Activated T-cell treated with anti-CD3 and anti-CD28 coated beads, Interleukin-2, amount 50 U/mL, for 24 hours (primary cell): Measurements from ENCODE around the gene EVX2.

Experiments
- DNase-seq: peaks from one replicate; pipeline ENCODE4 v3.0.0-alpha.2; 2020
- H3K27ac Mint-ChIP-seq: 2 replicates; pipeline ENCODE4 v1.8.0; 2020; ENCODE audit warnings: mild to moderate bottlenecking, mixed read lengths
- H3K27me3 Mint-ChIP-seq: 2 replicates; pipeline ENCODE4 v1.8.0; 2020; ENCODE audit warnings: mixed read lengths
- H3K36me3 Mint-ChIP-seq: 2 replicates; pipeline ENCODE4 v1.8.0; 2020; ENCODE audit warnings: low read depth, mixed read lengths
- H3K4me1 Mint-ChIP-seq: 2 replicates; pipeline ENCODE4 v1.8.0; 2020; ENCODE audit warnings: low read depth, mixed read lengths
- H3K4me3 Mint-ChIP-seq: 2 replicates; pipeline ENCODE4 v1.8.0; 2020; ENCODE audit warnings: mild to moderate bottlenecking, moderate library complexity, mixed read lengths
- H3K9me3 Mint-ChIP-seq: 2 replicates; pipeline ENCODE4 v1.8.0; 2020; ENCODE audit warnings: mixed read lengths

Gene EVX2

DNA sequence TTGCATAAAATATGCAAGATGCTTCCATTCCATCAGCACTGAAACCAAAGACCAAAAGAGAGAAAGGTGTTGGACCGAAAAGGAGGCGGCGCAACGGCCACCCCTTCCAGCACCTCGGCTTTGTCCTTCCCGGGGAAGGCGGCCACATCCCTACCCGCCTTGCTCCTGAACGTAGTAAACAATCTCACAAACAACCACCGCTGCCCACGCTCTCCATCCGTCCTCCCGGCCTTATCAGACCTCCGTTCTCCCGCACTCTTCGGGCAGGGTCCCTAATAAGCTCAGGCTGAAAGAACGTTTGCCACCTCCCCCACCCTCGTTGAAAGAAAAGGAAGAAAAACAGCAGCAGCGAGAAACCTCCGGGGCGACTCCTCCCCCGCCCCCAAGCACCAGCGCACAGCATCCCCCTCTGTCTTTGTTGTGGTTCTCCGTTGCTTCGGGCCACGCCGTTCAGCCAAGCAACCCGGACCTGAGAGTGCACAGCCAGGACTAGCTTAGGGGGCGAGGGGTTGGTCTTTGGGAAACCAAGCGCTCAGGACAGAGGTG lies 4.4 kb downstream of the EVX2 start:
- Mint-ChIP-seq H3K9me3 (peaks cover 24% of the 10 kb centered on the region), H3K36me3 (peaks cover 9% of the 10 kb centered on the region), H3K4me1 (peaks cover 18% of the 10 kb centered on the region), H3K27ac (peak overlapping the region; percentile 80), H3K4me3 (peak overlapping the region; percentile 43), H3K27me3 (peaks cover 89% of the 10 kb centered on the region)
- no peak for DNase-seq

DNA sequence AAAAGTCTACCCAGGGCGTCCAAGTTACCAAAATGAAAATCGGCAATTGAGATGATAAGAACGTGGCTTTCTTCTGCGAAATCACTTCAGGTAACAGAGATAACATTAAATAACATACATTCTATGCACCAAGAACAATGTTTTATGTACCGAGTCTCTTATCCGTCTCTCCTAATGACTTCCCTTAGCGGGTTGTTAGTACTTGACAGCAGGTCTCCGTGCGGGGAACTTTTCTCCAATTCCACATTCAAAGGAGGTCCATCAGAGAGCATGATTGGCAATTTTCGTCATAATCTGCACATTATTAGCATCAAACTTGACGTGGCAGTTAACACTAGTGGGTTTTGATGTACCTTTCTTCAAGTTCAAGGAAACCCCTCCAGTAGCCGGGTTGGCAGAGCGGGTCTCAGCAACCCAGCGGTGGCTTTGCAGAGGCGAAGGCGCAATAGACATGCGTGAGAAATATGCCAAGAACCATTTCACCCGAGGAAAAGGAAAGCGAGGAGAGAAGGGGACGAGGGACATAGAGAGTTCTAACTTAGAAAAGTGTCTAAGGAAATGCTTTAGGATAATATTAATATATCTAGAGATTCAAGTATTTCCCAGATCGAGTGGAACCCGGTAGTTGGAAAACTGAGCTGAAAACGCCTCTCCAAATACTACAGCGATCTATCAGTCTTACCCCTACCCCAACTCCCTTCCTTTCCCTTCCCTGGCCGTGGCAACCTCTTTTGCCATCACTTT lies 5.0 kb downstream of the EVX2 start:
- peaks cover 21% of the 10 kb centered on the region for H3K9me3 Mint-ChIP-seq
- peak overlapping the region; percentile 80 for H3K27ac Mint-ChIP-seq
- peak overlapping the region; percentile 43 for H3K4me3 Mint-ChIP-seq
- peaks cover 18% of the 10 kb centered on the region for H3K4me1 Mint-ChIP-seq
- no peak for DNase-seq
- peaks cover 9% of the 10 kb centered on the region for H3K36me3 Mint-ChIP-seq
- peaks cover 89% of the 10 kb centered on the region for H3K27me3 Mint-ChIP-seq

DNA sequence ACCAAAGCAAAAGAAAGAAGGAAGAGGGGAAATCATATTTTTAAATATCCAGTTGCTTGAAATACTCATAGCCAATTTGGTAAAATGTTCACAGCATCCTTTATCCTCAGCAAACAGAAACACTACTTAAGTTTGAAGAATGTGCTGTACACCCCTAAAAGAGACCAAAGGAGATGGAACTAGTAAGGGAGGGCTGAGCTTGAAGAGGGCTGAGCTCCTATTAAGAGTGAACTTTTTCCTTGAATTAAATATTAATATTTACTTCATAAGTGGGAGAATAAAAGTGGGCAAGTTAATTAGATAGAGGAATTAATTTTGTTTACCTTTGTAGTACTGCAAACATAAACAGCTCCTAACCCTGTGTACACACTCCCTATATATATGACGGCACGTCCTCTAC lies 7.0 kb downstream of the EVX2 start:
- Mint-ChIP-seq H3K27ac (no peak overlapping the region), H3K4me1 (peaks cover 18% of the 10 kb centered on the region), H3K9me3 (peaks cover 19% of the 10 kb centered on the region), H3K27me3 (peaks cover 89% of the 10 kb centered on the region), H3K4me3 (no peak overlapping the region), H3K36me3 (peaks cover 6% of the 10 kb centered on the region)
- no peak for DNase-seq

DNA sequence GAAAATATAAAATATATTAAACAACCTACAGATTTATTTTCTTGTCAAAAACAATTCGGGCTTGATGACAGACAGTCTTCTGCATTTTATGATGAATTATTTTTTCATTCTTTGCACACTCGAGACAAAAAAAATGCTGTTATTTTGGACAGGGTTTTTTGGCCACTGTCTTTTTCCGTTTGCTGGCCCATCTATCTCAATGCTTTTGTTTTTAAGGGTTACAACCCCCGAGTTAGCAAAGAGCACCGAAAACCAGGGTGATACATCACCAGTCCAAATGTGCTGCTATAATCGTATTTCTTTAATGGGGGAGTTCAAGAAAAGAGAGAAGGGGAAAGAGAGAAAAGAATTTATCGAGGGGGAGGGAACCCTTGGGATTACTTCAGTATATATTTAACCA lies 7.7 kb downstream of the EVX2 start:
- peaks cover 15% of the 10 kb centered on the region for H3K9me3 Mint-ChIP-seq
- H3K36me3 Mint-ChIP-seq, result peaks cover 6% of the 10 kb centered on the region
- no peak overlapping the region for H3K27ac Mint-ChIP-seq
- no peak overlapping the region for H3K4me3 Mint-ChIP-seq
- DNase-seq, result no peak
- peaks cover 13% of the 10 kb centered on the region for H3K4me1 Mint-ChIP-seq
- peaks cover 89% of the 10 kb centered on the region for H3K27me3 Mint-ChIP-seq

DNA sequence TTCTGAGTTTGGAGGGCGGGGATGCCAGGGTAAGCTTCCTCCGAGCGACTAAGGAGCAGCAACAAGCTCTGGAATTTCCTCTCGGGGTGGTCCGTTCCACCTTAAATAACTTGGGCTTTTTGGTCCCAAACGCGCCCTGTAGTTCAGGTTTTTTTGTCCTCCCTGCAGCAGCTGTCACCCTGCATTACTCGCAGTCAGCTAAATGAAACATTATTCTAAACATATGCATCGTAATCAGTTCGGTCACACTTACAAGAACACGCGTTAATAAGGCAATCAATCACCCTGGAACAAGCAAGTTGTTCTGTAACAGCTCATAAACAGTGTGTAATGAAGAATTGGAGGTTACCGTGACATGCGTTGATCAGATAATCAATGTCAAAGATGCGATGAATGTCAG lies 8.3 kb downstream of the EVX2 start:
- Mint-ChIP-seq H3K4me1 (peaks cover 8% of the 10 kb centered on the region), H3K4me3 (no peak overlapping the region), H3K27ac (no peak overlapping the region), H3K27me3 (peaks cover 89% of the 10 kb centered on the region), H3K9me3 (peaks cover 14% of the 10 kb centered on the region), H3K36me3 (peaks cover 6% of the 10 kb centered on the region)
- DNase-seq, result no peak

DNA sequence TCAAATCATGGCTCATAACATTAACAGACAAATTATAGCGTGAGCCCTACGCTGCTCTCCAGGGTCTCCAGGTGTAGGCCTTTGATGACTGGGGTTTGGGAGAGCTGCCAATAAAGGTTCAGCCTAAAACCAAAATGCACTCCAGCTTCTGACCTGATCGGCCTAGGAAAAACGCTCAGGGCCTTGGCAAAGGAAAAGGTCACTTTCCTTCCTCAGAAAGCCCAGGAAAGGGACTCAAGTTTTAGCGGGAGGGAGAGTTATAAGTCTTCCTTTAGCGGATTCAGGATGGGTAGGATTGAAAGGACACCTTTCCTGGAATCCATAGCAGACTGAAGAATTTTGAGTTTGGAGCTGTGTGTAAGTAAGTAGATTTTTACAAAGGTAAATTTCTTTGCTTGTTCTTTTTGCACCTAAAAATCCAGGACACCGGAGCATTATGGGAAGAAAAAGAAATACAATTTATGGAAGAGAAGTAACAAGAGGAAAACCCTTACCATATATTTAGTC lies 8.8 kb downstream of the EVX2 start:
- no peak overlapping the region for H3K27ac Mint-ChIP-seq
- peaks cover 92% of the 10 kb centered on the region for H3K27me3 Mint-ChIP-seq
- H3K9me3 Mint-ChIP-seq, result peaks cover 14% of the 10 kb centered on the region
- H3K4me3 Mint-ChIP-seq, result no peak overlapping the region
- peaks cover 6% of the 10 kb centered on the region for H3K36me3 Mint-ChIP-seq
- peaks cover 8% of the 10 kb centered on the region for H3K4me1 Mint-ChIP-seq
- DNase-seq, result no peak

DNA sequence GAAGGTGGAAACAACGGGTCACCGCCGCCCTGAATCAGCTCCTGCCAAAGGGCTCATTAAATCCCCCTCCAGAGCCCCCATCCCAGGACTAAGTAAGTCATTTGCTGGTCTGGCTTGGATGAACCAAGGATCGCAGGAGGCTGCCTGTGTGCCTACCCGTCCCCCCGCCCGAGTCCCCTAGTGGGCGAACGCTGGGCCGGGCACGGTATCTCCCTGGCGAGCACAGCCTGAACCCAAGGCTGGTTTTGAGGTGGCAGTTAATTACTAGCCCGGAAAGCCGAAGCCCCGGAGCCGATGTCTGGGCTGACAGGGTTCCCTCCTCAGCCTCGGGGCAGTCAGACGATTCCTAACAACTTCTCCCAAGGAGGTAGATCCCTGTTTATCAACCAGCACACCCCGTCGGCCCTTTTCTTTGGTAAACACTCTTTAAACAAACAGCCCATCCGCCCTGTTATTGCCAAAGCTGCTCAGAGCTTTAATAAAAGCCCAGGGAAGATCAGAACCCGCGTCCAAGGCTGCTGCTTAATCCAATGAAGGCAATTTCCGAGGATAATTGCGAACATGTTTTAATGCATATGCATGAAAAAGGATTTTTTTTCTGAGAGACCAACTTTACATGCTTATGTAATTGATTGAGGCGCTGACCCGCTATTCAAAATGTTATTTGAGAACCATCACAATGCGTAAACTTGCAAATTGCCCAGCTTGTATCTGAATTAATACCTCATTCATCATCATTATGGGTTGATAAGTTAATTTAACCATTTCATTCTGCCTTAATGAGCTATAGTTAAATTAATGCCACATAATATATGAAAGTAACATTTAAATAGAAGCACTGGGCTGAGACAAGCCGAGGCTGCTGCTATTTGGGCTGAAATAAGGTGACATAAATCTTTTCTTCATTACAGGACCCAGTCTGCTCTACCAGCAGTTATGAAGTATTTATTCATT lies 10.5 kb downstream of the EVX2 start:
- DNase-seq, result no peak
- Mint-ChIP-seq H3K27ac (no peak overlapping the region), H3K4me3 (no peak overlapping the region), H3K9me3 (peaks cover 8% of the 10 kb centered on the region), H3K4me1 (peaks cover 7% of the 10 kb centered on the region), H3K36me3 (no peaks in the 10 kb centered on the region), H3K27me3 (peaks cover 95% of the 10 kb centered on the region)

DNA sequence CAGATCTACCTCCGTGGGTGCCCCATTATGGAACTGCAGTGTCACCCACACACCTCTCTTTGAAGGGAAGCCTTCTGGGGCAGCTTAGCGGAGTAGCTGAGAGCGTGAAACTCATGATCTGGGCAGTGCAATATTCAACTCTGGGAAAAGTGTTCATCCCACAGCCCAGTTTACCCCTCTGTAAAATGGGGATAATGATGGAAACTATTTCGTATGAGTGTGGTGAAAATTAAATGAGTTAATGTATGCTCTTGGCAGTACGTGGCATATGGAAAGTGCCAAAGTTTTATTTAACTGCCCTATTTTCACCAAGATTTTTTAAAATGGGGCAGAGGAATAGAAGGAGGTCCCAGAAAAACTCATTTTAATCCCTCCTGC lies 11.5 kb downstream of the EVX2 start:
- H3K4me3 Mint-ChIP-seq, result no peak overlapping the region
- H3K9me3 Mint-ChIP-seq, result peaks cover 7% of the 10 kb centered on the region
- peaks cover 99% of the 10 kb centered on the region for H3K27me3 Mint-ChIP-seq
- no peaks in the 10 kb centered on the region for H3K36me3 Mint-ChIP-seq
- H3K27ac Mint-ChIP-seq, result no peak overlapping the region
- no peak for DNase-seq
- H3K4me1 Mint-ChIP-seq, result peaks cover 12% of the 10 kb centered on the region

DNA sequence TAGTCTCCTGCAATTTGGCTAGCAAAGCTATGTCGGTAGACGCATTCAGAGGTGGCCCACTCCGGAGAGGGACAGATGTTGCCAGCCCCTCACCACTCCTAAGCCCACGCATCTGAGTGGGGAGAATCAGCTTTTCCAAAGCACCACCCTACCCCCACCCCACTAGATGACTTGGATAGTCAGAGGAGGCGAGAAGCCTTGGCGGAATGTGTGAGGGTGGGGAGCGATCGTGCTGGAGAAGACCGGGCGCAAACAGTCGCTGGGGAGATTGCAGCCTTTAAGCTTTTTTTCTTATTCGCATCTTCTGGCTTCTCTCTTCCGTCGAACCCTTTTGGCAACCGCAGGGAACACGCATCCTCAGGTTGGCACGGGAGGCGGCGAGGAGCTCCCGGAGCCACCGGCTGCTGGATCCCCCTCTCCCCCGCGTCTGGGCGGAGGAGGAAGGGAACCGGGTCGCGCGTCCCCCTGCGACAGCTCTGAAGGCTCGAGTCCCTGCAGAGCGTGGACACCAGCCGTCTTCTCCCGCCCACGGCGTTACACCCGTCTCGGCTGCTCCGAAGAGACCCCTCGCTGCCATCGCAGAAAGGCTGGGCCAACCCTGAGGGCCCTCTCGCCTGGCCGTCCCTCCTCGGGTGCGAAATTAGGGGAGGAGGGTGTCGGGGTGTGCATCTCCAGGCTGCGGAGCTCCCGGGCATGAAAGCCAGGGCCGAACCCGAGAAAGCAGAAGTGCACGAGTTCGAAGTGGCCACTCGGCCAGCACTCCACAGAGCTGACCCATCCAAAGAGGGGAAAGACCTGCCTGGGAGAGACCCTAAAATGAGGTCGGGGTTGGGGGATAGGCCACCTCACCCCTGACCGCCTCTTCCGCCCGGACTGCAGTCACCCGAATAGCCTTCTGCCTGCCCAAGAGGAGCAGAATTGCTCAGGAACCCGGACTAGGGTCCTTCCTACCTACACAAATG lies 12.2 kb downstream of the EVX2 start:
- DNase-seq, result no peak
- peaks cover 13% of the 10 kb centered on the region for H3K4me1 Mint-ChIP-seq
- H3K27ac Mint-ChIP-seq, result no peak overlapping the region
- peaks cover 100% of the 10 kb centered on the region for H3K27me3 Mint-ChIP-seq
- no peak overlapping the region for H3K4me3 Mint-ChIP-seq
- no peaks in the 10 kb centered on the region for H3K36me3 Mint-ChIP-seq
- peaks cover 7% of the 10 kb centered on the region for H3K9me3 Mint-ChIP-seq

DNA sequence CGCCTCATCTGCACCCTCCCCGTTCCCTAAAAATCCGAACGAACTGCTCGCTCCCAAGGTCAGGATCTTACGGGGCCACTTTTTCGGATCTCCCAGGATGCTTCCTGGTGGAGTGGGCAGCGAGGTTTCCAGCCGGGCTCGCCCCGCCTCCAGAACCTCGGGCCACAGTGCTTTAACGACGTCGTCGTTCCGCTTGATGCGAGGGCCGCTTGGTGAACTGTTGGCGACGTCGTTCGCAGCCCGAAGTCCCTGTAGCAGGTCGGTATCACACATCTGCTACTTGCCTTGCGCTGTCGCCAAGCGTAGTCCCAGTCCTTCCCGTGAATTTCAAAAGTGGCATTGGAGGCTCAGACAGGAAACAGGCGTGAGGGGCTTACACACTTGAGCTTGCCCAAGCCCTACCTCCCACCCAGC lies 15.3 kb downstream of the EVX2 start:
- Mint-ChIP-seq H3K27me3 (peaks cover 96% of the 10 kb centered on the region), H3K9me3 (no peaks in the 10 kb centered on the region), H3K27ac (no peak overlapping the region), H3K36me3 (no peaks in the 10 kb centered on the region), H3K4me3 (no peak overlapping the region), H3K4me1 (peaks cover 13% of the 10 kb centered on the region)
- no peak for DNase-seq

DNA sequence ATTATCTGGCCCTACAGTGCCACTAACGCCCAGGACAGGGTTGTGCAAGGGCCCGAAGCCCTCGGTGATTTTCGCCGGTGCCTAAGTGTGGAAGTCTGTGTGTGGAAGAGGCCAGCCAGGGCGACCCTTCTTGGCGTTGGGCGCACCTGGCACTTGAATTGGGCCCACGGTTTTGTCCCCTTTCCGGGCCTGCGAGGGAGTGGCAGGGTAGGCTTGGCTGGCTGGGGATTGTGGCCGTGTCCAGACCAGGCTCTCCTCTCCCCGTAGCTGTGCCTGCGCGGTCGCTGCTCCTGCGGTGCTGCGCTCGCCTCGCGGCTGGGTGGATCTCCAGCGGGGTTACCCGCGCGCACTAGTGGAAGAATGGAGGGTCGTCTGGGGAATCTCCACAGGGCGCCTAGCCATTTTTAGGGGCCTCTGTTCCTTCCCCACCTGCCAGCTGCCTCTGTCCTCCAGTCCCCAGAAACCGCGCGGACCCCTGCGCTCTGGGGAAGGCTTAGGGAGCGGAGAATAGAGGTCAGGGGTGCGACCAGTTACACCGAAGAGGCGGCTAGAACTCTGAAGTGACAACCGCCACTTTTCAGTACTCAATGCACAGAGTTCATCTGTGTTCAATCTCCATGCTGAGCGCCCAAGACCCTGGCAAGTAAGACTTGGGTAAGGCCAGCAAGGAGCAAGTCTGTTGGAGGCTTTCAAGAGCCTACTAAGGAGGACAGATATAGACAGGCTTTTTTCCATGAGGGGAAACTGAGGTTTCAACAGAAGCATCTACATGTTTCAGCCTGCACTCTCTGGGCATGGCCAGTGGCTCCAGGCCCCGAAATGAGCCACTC lies 16.0 kb downstream of the EVX2 start:
- Mint-ChIP-seq H3K4me3 (no peak overlapping the region), H3K4me1 (peaks cover 13% of the 10 kb centered on the region), H3K36me3 (no peaks in the 10 kb centered on the region), H3K27ac (no peak overlapping the region), H3K9me3 (no peaks in the 10 kb centered on the region), H3K27me3 (peaks cover 94% of the 10 kb centered on the region)
- DNase-seq, result no peak

DNA sequence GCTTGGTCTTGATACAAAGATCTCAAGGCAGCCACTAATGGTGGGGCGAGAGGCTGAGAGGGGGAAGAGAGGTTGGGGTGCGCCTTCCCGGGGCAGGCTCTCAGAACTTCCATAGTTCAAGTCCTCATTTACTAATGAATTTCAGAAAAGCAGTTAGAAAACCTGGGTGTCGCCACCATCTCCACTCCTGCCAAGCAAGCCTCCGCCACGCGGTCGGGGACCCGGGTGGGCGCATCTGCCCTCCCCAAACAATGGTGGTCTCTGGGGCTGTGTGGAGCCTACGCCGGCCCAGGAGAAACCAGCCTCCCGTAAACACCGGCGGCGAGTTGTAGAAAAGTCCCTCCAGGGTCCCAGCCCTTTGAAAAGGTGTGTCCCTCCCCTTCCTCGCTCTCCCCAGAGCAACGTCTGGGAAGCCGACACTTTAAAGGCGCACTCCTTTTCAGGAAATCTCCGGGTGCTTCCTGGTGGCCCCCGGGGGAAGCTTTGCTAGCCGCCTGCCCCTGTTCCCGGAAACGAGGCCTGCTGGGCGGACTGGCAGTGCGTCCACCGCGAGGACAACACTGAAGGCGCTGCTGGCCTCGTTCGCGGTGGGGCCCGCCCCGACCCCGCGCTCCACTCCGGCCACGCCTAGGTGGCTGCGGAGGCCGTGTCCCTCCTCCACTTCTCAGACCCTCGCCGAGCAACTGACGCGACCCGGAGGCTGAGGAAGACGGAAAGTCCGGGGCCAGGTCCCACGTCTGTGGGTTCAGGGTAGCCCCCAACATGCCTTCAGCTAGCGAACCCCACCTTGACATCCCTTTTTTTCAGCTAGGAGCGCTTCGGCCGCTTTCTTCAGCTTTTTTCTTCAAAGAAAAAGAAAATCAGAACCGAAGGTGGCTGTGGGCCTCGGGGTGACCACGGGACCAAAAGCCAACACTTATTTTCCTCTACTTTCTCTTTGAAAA lies 16.8 kb downstream of the EVX2 start:
- no peak overlapping the region for H3K27ac Mint-ChIP-seq
- no peaks in the 10 kb centered on the region for H3K36me3 Mint-ChIP-seq
- H3K4me3 Mint-ChIP-seq, result peak overlapping the region; percentile 6
- no peak for DNase-seq
- peaks cover 13% of the 10 kb centered on the region for H3K4me1 Mint-ChIP-seq
- peaks cover 92% of the 10 kb centered on the region for H3K27me3 Mint-ChIP-seq
- H3K9me3 Mint-ChIP-seq, result no peaks in the 10 kb centered on the region
